Prostate gland (tissue), 2 donors: ENCODE measurements around the gene TTYH1. TPM values are rescaled to one million over a fixed set of nuclear protein-coding genes. Genes with fewer than 3 reads are reported as not detected.

Experiments
- DNase-seq: peaks from one replicate; pipeline ENCODE4 v3.0.0-alpha.2; 2019; ENCODE audit warnings: low spot score
- H3K27ac ChIP-seq, 2 donors: fragments of 200-600 bp; sonication (generic); 2 replicates each; pipeline ENCODE4 v1.5.1; 2017 to 2019
- H3K27me3 ChIP-seq: fragments of 200-600 bp; sonication (generic); replicated peaks from 2 replicates; pipeline ENCODE4 v1.5.1; 2019; ENCODE audit not compliant: insufficient read depth
- H3K36me3 ChIP-seq, 2 donors: fragments of 200-600 bp; sonication (generic); 1 replicate in 1 of 2; 2 replicates in 1 of 2; pipeline versions ENCODE4 v1.5.1 to v1.8.1; 2017 to 2019
- H3K4me1 ChIP-seq: fragments of 200-600 bp; sonication (generic); replicated peaks from 2 replicates; pipeline ENCODE4 v1.5.1; 2019
- H3K4me3 ChIP-seq, 2 donors: fragments of 200-600 bp; sonication (generic); 2 replicates each; pipeline ENCODE4 v1.5.1; 2017 to 2019
- H3K9me3 ChIP-seq: fragments of 200-600 bp; sonication (generic); 2 replicates; pipeline ENCODE4 v1.5.1; 2017
- POLR2A ChIP-seq: fragments of 450-650 bp; IDR thresholded peaks from one replicate; pipeline ENCODE4 v1.6.1; 2016; ENCODE audit warnings: antibody characterized with exemption, mild to moderate bottlenecking
- POLR2AphosphoS5 ChIP-seq: sonication (generic); formaldehyde crosslinking; IDR thresholded peaks from one replicate; pipeline ENCODE4 v1.6.1; 2017; ENCODE audit warnings: antibody characterized with exemption
- WGBS: methylation state at CpG from one replicate; pipeline ENCODE4 v1.1.5; 2018; 5-methylcytosine and 5-hydroxymethylcytosine counted together
- intact Hi-C: fragments of 100-400 bp; cut with DNase I; formaldehyde crosslinking; loops from one replicate; pipeline ENCODE4 v1.14.2; 2022
- total RNA-seq, 2 donors: library from RNA; depleted of rRNA; stranded (reverse); fragments of >200 nt; gene quantifications; one replicate each; pipeline ENCODE4 v1.1.0, GENCODE V29; 2016
- TF ChIP-seq, protein P1 (sequence below), 4 experiments: fragments of 200-600 bp in 2 of 4; fragments of 450-650 bp in 2 of 4; sonication (generic) in 2 of 4; IDR thresholded peaks; 1 replicate in 3 of 4; 2 replicates in 1 of 4; pipeline ENCODE4 v1.5.1; 2016 to 2019; ENCODE audit warnings: antibody characterized with exemption in 4 of 4, mild to moderate bottlenecking in 2 of 4, moderate library complexity in 2 of 4

The TTYH1 gene
- total RNA-seq, 2 donors from 2014 or later = 1.8 to 136 TPM

DNA sequence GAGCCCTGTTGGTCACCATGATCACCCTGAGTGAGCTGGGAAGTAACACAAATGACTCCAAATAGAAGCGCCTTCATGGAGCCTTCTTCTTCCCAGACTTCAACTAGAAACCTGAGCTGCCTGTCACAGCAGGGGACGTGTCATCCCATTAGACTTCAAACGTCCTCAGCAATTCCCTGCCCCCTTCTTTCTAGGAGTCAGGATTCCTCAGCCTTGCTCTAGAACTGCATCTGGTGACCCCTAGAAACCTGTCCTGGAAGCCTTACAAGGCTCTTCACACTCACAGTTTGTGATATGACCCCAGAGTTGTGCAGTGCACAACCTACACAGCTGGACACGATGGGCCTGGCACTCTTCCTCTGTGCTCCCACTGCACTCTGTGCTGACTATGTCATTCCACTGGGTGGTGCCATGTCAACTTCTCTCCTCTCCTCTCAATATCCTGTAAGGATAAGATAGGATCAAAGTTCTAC, 23.6 kb upstream of the TTYH1 start:
- WGBS = 14% methylated on average over 4 of the region's 4 CpGs
- Histone ChIP-seq H3K27me3 (peaks cover 6% of the 10 kb centered on the region), H3K36me3 (no peaks in the 10 kb centered on the region), H3K9me3 (no peaks in the 10 kb centered on the region), H3K4me3 (no peak overlapping the region), H3K27ac (no peak overlapping the region), H3K4me1 (no peaks in the 10 kb centered on the region)
- intact Hi-C loops = no loop called here
- no peak for DNase-seq
- no peak for TF ChIP-seq POLR2A

DNA sequence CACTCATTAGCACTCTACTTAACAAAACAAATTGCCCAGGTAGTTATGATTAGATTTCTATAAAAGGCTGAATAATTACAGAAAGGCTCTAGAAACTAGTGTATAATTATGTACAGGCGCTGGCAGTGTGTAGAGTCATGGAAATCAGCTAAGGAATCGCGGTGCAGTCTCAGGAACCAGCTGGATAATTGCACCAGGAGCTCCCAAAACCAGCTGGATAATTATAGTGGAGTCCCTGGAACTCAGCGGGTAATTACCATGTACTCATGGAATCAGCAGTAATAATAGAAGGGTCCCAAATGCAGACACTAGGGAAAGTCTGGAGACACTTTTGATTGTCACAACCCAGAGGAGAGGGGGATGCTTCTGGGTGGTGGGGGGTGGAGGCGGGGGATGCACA, 23.2 kb upstream of the TTYH1 start:
- Histone ChIP-seq H3K9me3 (no peaks in the 10 kb centered on the region), H3K4me3 (no peak overlapping the region), H3K36me3 (no peaks in the 10 kb centered on the region), H3K4me1 (no peaks in the 10 kb centered on the region), H3K27ac (no peak overlapping the region), H3K27me3 (peaks cover 6% of the 10 kb centered on the region)
- WGBS = 64% methylated on average over 5 of the region's 5 CpGs
- intact Hi-C loops = no loop called here
- TF ChIP-seq POLR2AphosphoS5 (no peak), POLR2A (no peak)
- TF ChIP-seq, protein P1, sequence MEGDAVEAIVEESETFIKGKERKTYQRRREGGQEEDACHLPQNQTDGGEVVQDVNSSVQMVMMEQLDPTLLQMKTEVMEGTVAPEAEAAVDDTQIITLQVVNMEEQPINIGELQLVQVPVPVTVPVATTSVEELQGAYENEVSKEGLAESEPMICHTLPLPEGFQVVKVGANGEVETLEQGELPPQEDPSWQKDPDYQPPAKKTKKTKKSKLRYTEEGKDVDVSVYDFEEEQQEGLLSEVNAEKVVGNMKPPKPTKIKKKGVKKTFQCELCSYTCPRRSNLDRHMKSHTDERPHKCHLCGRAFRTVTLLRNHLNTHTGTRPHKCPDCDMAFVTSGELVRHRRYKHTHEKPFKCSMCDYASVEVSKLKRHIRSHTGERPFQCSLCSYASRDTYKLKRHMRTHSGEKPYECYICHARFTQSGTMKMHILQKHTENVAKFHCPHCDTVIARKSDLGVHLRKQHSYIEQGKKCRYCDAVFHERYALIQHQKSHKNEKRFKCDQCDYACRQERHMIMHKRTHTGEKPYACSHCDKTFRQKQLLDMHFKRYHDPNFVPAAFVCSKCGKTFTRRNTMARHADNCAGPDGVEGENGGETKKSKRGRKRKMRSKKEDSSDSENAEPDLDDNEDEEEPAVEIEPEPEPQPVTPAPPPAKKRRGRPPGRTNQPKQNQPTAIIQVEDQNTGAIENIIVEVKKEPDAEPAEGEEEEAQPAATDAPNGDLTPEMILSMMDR (IDR thresholded peaks at IDR 0.05) = no peak
- DNase-seq = no peak

DNA sequence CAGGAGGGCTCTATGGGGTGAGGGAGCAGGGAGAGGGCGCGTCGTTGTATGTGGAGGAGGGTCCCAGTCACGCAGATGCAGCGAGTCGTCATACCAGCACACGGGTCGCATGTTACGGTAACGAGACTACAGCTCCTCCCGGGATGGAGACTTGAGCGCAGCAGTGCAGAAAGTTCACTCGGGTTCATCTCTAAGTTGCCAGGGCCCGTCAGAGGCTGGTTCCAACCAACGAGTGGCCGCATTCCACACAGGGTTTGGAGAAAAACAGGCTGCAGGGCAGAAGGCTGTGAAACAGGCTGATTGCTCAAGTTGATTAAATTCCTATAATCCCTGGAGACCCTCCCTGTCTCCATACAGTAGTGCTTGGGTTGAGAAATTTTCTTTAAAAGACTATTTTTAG, 21.9 kb upstream of the TTYH1 start:
- Histone ChIP-seq H3K36me3 (no peaks in the 10 kb centered on the region), H3K27me3 (peaks cover 6% of the 10 kb centered on the region), H3K9me3 (no peaks in the 10 kb centered on the region), H3K27ac (no peak overlapping the region), H3K4me3 (no peak overlapping the region), H3K4me1 (no peaks in the 10 kb centered on the region)
- intact Hi-C loops = no loop called here
- WGBS = 76% methylated on average over 16 of the region's 16 CpGs
- no peak for DNase-seq
- TF ChIP-seq POLR2A (no peak), POLR2AphosphoS5 (no peak)

DNA sequence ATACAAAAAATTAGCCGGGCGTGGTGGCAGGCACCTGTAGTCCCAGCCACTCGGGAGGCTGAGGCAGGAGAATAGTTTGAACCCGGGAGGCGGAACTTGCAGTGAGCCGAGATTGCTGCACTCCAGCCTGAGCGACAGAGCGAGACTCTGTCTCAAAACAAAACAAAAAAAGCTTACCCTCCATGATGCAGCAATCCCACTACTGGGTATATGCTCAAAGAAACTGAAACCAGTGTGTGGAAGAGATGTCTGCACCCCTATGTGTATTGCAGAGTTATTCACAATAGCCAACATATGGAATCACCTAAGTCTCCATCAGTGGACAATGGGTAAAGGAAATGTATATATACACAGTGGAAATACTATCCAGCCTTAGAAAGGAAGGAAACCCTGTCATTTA, 19.6 kb upstream of the TTYH1 start:
- Histone ChIP-seq H3K4me3 (no peak overlapping the region), H3K4me1 (no peaks in the 10 kb centered on the region), H3K27ac (no peak overlapping the region), H3K36me3 (no peaks in the 10 kb centered on the region), H3K27me3 (peaks cover 6% of the 10 kb centered on the region), H3K9me3 (no peaks in the 10 kb centered on the region)
- no peak for DNase-seq
- TF ChIP-seq POLR2AphosphoS5 (no peak), POLR2A (no peak)
- TF ChIP-seq, protein P1 (IDR thresholded peaks at IDR 0.05) = no peak
- WGBS = 80% methylated on average over 8 of the region's 8 CpGs
- intact Hi-C loops = no loop called here

DNA sequence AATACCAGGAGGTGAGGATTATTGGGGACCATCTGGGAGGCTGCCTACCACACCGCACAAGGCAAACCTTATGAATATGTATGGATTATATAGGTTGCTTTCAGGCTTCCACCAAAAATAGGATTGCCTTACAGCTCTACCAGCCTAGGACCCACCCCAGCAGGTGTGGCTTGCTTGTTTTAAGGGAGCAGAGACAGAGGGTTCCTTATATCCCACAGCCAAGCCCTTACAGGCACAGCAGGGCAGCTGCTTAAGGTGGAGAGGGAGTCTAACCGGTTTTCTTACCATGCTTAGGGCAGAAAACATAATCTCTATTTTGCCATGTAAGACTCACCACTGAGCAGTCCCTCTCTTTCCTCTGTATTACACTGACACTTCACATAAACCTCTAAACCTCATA, 16.1 kb upstream of the TTYH1 start:
- no peaks in the 10 kb centered on the region for H3K4me1 ChIP-seq
- no peak overlapping the region for H3K27ac ChIP-seq
- WGBS = 19% methylated on average over 2 of the region's 2 CpGs
- H3K9me3 ChIP-seq = no peaks in the 10 kb centered on the region
- H3K4me3 ChIP-seq = no peak overlapping the region
- H3K27me3 ChIP-seq = peaks cover 3% of the 10 kb centered on the region
- intact Hi-C loops = no loop called here
- TF ChIP-seq POLR2A (no peak), POLR2AphosphoS5 (no peak)
- TF ChIP-seq, protein P1 (IDR thresholded peaks at IDR 0.05) = no peak
- DNase-seq = no peak
- H3K36me3 ChIP-seq = no peaks in the 10 kb centered on the region

DNA sequence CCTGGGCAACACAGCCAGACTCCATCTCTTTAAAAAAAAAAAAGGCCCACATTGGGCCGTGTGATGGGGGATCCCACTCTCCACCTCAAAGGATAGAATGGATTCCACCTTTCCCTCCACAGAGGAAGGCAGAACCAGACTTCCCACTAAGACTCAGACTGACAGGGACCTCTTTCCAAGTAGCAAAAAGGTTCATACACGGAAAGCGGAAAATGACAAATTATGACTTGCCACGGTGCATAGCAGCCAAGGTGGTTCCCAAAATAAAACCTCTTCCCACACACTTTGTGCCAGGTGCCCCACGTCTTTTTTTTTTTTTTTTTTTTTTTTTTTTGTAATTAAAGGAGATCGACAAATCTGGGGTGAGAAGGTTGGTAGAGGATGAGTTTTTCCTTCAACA, 14.4 kb upstream of the TTYH1 start:
- Histone ChIP-seq H3K36me3 (no peaks in the 10 kb centered on the region), H3K4me3 (no peak overlapping the region), H3K4me1 (no peaks in the 10 kb centered on the region), H3K27ac (no peak overlapping the region), H3K9me3 (no peaks in the 10 kb centered on the region), H3K27me3 (no peaks in the 10 kb centered on the region)
- 80% methylated on average over 6 of the region's 6 CpGs for WGBS
- intact Hi-C loops = no loop called here
- TF ChIP-seq POLR2A = no peak
- TF ChIP-seq, protein P1 (IDR thresholded peaks at IDR 0.05) = no peak
- no peak for TF ChIP-seq POLR2AphosphoS5
- DNase-seq = no peak
